GM12864 (cell line): ENCODE data around the gene CCDC7.
"Not testable (repeated sequence)": the region's sequence is repeated elsewhere in the genome, so short reads cannot be mapped to it uniquely, and the experiment has no call there.

Source experiments
- DNase-seq: peaks from one replicate; pipeline ENCODE4 v3.0.0-alpha.2; 2011; ENCODE audit warnings: low read depth
- H3K4me3 ChIP-seq: 2 replicates; pipeline ENCODE4 v1.5.1; 2011; ENCODE audit warnings: mild to moderate bottlenecking, low read depth, low read length, control low read depth
- TF ChIP-seq, protein P1 (sequence below): IDR thresholded peaks from 2 replicates; pipeline ENCODE4 v1.5.1; 2011; ENCODE audit warnings: low read depth, mild to moderate bottlenecking, moderate library complexity, low read length, control low read depth, inconsistent platforms; ENCODE audit errors: missing control alignments

CCDC7 gene

GRCh38 chr10:32901815-32902214 lies 455.9 kb downstream of the CCDC7 start:
- no peak for DNase-seq
- no peak overlapping the region for H3K4me3 ChIP-seq
- TF ChIP-seq, protein P1, sequence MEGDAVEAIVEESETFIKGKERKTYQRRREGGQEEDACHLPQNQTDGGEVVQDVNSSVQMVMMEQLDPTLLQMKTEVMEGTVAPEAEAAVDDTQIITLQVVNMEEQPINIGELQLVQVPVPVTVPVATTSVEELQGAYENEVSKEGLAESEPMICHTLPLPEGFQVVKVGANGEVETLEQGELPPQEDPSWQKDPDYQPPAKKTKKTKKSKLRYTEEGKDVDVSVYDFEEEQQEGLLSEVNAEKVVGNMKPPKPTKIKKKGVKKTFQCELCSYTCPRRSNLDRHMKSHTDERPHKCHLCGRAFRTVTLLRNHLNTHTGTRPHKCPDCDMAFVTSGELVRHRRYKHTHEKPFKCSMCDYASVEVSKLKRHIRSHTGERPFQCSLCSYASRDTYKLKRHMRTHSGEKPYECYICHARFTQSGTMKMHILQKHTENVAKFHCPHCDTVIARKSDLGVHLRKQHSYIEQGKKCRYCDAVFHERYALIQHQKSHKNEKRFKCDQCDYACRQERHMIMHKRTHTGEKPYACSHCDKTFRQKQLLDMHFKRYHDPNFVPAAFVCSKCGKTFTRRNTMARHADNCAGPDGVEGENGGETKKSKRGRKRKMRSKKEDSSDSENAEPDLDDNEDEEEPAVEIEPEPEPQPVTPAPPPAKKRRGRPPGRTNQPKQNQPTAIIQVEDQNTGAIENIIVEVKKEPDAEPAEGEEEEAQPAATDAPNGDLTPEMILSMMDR: no peak

DNA sequence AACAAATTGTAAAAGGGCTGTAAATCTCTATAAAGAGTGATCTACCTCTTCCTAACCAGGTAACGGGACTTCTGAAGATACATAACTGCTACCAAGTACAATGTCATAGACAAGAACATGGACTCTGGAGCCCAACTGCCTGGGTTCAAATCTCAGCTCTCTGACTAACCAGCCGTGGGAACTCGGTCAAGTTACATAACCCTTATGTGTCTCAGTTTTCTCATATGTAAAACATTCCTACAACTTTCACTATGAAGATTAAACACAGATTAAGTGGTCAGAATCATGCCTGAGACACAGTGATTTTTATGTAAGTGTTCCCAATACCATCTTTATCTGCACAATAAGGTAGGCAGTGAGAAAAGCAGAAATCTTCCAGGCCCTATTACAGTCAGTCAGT lies 459.5 kb downstream of the CCDC7 start:
- H3K4me3 ChIP-seq: no peak overlapping the region
- TF ChIP-seq, protein P1: no peak
- DNase-seq: no peak

GRCh38 chr10:32906595-32906994 lies 460.7 kb downstream of the CCDC7 start:
- no peak for DNase-seq
- H3K4me3 ChIP-seq: no peak overlapping the region
- TF ChIP-seq, protein P1: no peak

- H3K4me3 ChIP-seq: no peak overlapping the region
- TF ChIP-seq, protein P1: no peak
- no peak for DNase-seq
Measured at GRCh38 chr10:32909456-32909855, 463.5 kb downstream of the CCDC7 start.

DNA sequence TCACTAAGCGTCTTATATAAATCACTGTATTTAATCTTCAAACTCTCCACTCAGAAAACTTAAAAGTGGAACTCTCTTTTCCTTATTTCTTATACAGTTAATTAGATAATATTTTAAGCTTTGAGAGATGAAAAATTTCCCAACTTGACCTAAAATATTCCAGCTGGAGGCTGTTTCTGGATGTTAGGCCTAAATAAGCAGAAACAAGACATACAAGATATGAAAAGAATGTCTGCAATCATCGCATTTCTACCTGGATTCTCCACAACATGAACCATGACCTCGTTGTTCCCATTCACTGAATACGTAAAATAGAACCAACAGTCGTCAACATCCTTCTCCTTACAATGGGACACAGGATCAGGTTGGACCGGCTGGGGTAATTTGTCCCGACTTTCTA lies 464.0 kb downstream of the CCDC7 start:
- not testable (repeated sequence) for H3K4me3 ChIP-seq, DNase-seq

GRCh38 chr10:32911285-32912016 lies 465.5 kb downstream of the CCDC7 start:
- H3K4me3 ChIP-seq: no peak overlapping the region
- TF ChIP-seq, protein P1: no peak
- no peak for DNase-seq

- not testable (repeated sequence) for H3K4me3 ChIP-seq, DNase-seq
Measured at GRCh38 chr10:32917817-32918216, 471.9 kb downstream of the CCDC7 start.

GRCh38 chr10:32922170-32922569 lies 476.2 kb downstream of the CCDC7 start:
- H3K4me3 ChIP-seq: no peak overlapping the region
- DNase-seq: no peak
- TF ChIP-seq, protein P1: no peak
